H1 (cell line): ENCODE data around the gene EPB41L2. TPM values are rescaled to one million over a fixed set of nuclear protein-coding genes. Genes with fewer than 3 reads are reported as not detected.

Experiments
- CTCF ChIA-PET: fragments of 300-600 bp; sonication (Branson Sonifier 250); formaldehyde crosslinking; loops from one replicate; lab custom pipeline; 2021; ENCODE audit not compliant: partially characterized antibody; lab: Charles Lee
- POLR2A ChIA-PET: fragments of 300-600 bp; sonication (Branson Sonifier 250); formaldehyde crosslinking; loops from one replicate; lab custom pipeline; 2021; ENCODE audit warnings: inconsistent platforms; ENCODE audit not compliant: partially characterized antibody; lab: Charles Lee
- DNase-seq, 2 experiments: peaks; one replicate each; pipeline versions ENCODE4 v3.0.0 to v3.0.0-alpha.2; 2010 to 2022; ENCODE audit warnings: low spot score in 2 of 2, low read depth in 1 of 2, mixed read lengths in 1 of 2
- FAIRE-seq: peaks from 2 replicates; lab custom pipeline; 2011; peaks lifted over from hg19 to GRCh38; lab: Jason Lieb, UNC
- H2AFZ ChIP-seq: 2 replicates; pipeline ENCODE4 v1.8.1; 2012; ENCODE audit warnings: low read length, inconsistent platforms
- H2AK5ac ChIP-seq: 2 replicates; pipeline ENCODE4 v1.6.1; 2013; ENCODE audit warnings: low read depth, low read length
- H2BK120ac ChIP-seq: replicated peaks from 2 replicates; pipeline ENCODE3; 2013; ENCODE audit warnings: low read depth, low read length, inconsistent platforms
- H2BK12ac ChIP-seq: 2 replicates; pipeline ENCODE4 v1.6.1; 2013; ENCODE audit warnings: low read depth, low read length
- H2BK15ac ChIP-seq: 2 replicates; pipeline ENCODE4 v1.6.1; 2013; ENCODE audit warnings: low read length
- H2BK20ac ChIP-seq: 2 replicates; pipeline ENCODE4 v1.6.1; 2013; ENCODE audit warnings: low read length
- H2BK5ac ChIP-seq: 2 replicates; pipeline ENCODE4 v1.6.1; 2013; ENCODE audit warnings: low read depth, low read length
- H3K14ac ChIP-seq: 2 replicates; pipeline ENCODE4 v1.6.1; 2013; ENCODE audit warnings: inconsistent platforms; ENCODE audit not compliant: insufficient read length
- H3K18ac ChIP-seq: 2 replicates; pipeline ENCODE4 v1.6.1; 2013; ENCODE audit warnings: low read length; ENCODE audit errors: extremely low read depth
- H3K23ac ChIP-seq: 2 replicates; pipeline ENCODE4 v1.6.1; 2013; ENCODE audit warnings: inconsistent platforms; ENCODE audit not compliant: insufficient read length
- H3K23me2 ChIP-seq: 2 replicates; pipeline ENCODE4 v1.6.1; 2013; ENCODE audit warnings: low read depth, low read length
- H3K27ac ChIP-seq: 2 replicates; pipeline ENCODE4 v1.6.1; 2011; ENCODE audit warnings: low read depth, low read length, inconsistent platforms
- H3K27me3 ChIP-seq, 4 experiments: replicated peaks in 1 of 4; 1 replicate in 1 of 4; 2 replicates in 3 of 4; pipeline versions ENCODE4 v1.6.1 to v1.8.1; 2011 to 2013; ENCODE audit warnings: low read length in 3 of 4, mild to moderate bottlenecking in 3 of 4, inconsistent platforms in 2 of 4, mixed read lengths in 2 of 4, moderate library complexity in 1 of 4; ENCODE audit not compliant: control insufficient read depth in 3 of 4, insufficient read depth in 3 of 4; ENCODE audit errors: extremely low read depth in 1 of 4
- H3K36me3 ChIP-seq, 4 experiments: 2 replicates each; pipeline versions ENCODE4 v1.6.1 to v1.8.1; 2011 to 2013; ENCODE audit warnings: mild to moderate bottlenecking in 4 of 4, low read length in 3 of 4, moderate library complexity in 2 of 4, control low read depth in 1 of 4, inconsistent platforms in 1 of 4; ENCODE audit not compliant: insufficient read depth in 4 of 4, control insufficient read depth in 2 of 4
- H3K4ac ChIP-seq: replicated peaks from 2 replicates; pipeline ENCODE3; 2013; ENCODE audit warnings: low read length, low read depth, mixed read lengths, inconsistent platforms; ENCODE audit not compliant: insufficient read length
- H3K4me1 ChIP-seq, 4 experiments: replicated peaks in 1 of 4; 1 replicate in 1 of 4; 2 replicates in 3 of 4; pipeline versions ENCODE4 v1.6.1 to v1.8.1; 2011 to 2013; ENCODE audit warnings: low read length in 3 of 4, inconsistent platforms in 2 of 4, mixed read lengths in 1 of 4; ENCODE audit not compliant: insufficient read depth in 4 of 4, control insufficient read depth in 3 of 4
- H3K4me2 ChIP-seq, 2 experiments: 2 replicates each; pipeline versions ENCODE4 v1.6.1 to v1.8.1; 2011 to 2013; ENCODE audit warnings: low read depth in 2 of 2, low read length in 2 of 2, control low read depth in 1 of 2, inconsistent platforms in 1 of 2, mild to moderate bottlenecking in 1 of 2; ENCODE audit not compliant: insufficient read depth in 1 of 2
- H3K4me3 ChIP-seq, 4 experiments: fragments of 200-600, 300-600 bp in 1 of 4; sonication (generic), shearing (Covaris generic), sonication (Bioruptor Twin) in 1 of 4; 2 replicates each; pipeline versions ENCODE4 v1.5.1 to v1.8.1; 2011 to 2016; ENCODE audit warnings: low read length in 4 of 4, low read depth in 3 of 4, control low read depth in 2 of 4, inconsistent platforms in 2 of 4, mild to moderate bottlenecking in 2 of 4, mixed read lengths in 1 of 4, moderate library complexity in 1 of 4; ENCODE audit not compliant: insufficient read depth in 2 of 4; ENCODE audit errors: extremely low read depth in 1 of 4
- H3K56ac ChIP-seq: replicated peaks from 2 replicates; pipeline ENCODE3; 2013; ENCODE audit warnings: low read depth, mild to moderate bottlenecking, mixed read lengths, low read length, inconsistent platforms; ENCODE audit not compliant: insufficient read length
- H3K79me1 ChIP-seq: 2 replicates; pipeline ENCODE4 v1.6.1; 2013; ENCODE audit warnings: low read depth, low read length, control low read depth
- H3K79me2 ChIP-seq, 2 experiments: 2 replicates each; pipeline versions ENCODE4 v1.6.1 to v1.8.1; 2012 to 2013; ENCODE audit warnings: low read length in 2 of 2, mild to moderate bottlenecking in 2 of 2, inconsistent platforms in 1 of 2; ENCODE audit not compliant: insufficient read depth in 2 of 2, control insufficient read depth in 1 of 2
- H3K9ac ChIP-seq, 4 experiments: replicated peaks in 1 of 4; 1 replicate in 1 of 4; 2 replicates in 3 of 4; pipeline versions ENCODE4 v1.6.1 to v1.8.1; 2011 to 2013; ENCODE audit warnings: low read depth in 3 of 4, low read length in 3 of 4, control low read depth in 2 of 4, mild to moderate bottlenecking in 2 of 4, moderate library complexity in 2 of 4, inconsistent platforms in 1 of 4; ENCODE audit errors: extremely low read depth in 1 of 4
- H3K9me3 ChIP-seq, 2 experiments: 2 replicates each; pipeline versions ENCODE4 v1.6.1 to v1.8.1; 2012 to 2013; ENCODE audit warnings: mild to moderate bottlenecking in 2 of 2, moderate library complexity in 2 of 2, control low read depth in 1 of 2, inconsistent platforms in 1 of 2, low read depth in 1 of 2, low read length in 1 of 2, mixed read lengths in 1 of 2; ENCODE audit not compliant: insufficient read depth in 2 of 2
- H4K20me1 ChIP-seq, 2 experiments: replicated peaks in 1 of 2; 2 replicates each; pipeline versions ENCODE3 to v1.8.1; 2011 to 2013; ENCODE audit warnings: inconsistent platforms in 2 of 2, low read length in 2 of 2, mild to moderate bottlenecking in 1 of 2; ENCODE audit not compliant: insufficient read depth in 2 of 2, control insufficient read depth in 1 of 2
- H4K5ac ChIP-seq: 2 replicates; pipeline ENCODE4 v1.6.1; 2013; ENCODE audit warnings: low read length, low read depth, mixed read lengths, inconsistent platforms; ENCODE audit not compliant: insufficient read length
- H4K8ac ChIP-seq: 2 replicates; pipeline ENCODE4 v1.8.0; 2013; ENCODE audit warnings: mild to moderate bottlenecking, moderate library complexity, low read length, inconsistent platforms; ENCODE audit not compliant: insufficient read depth; ENCODE audit errors: extremely low read depth
- H4K91ac ChIP-seq: replicated peaks from 2 replicates; pipeline ENCODE3; 2013; ENCODE audit warnings: low read length, mixed read lengths, inconsistent platforms; ENCODE audit not compliant: insufficient read length
- BACH1 ChIP-seq: IDR thresholded peaks from 2 replicates; pipeline ENCODE4 v1.6.1; 2012; ENCODE audit warnings: low read length, improper control_type of control experiment
- BRCA1 ChIP-seq: IDR thresholded peaks from 2 replicates; pipeline ENCODE4 v1.6.1; 2012; ENCODE audit warnings: low read depth, low read length, improper control_type of control experiment
- CTBP2 ChIP-seq: IDR thresholded peaks from 2 replicates; pipeline ENCODE4 v1.7.0; 2011; ENCODE audit warnings: borderline replicate concordance, mild to moderate bottlenecking, moderate library complexity, mixed read lengths, low read length; ENCODE audit not compliant: insufficient read depth, insufficient read length
- HDAC2 ChIP-seq, 2 experiments: fragments of 300-600 bp in 1 of 2; sonication (generic) in 1 of 2; IDR thresholded peaks; 2 replicates each; pipeline ENCODE4 v1.6.1; 2011 to 2012; ENCODE audit warnings: low read depth in 2 of 2, low read length in 2 of 2, mild to moderate bottlenecking in 2 of 2, moderate library complexity in 2 of 2, borderline replicate concordance in 1 of 2, inconsistent platforms in 1 of 2
- KDM5A ChIP-seq: fragments of 200-600 bp; IDR thresholded peaks from 2 replicates; pipeline ENCODE4 v1.7.1; 2012; ENCODE audit warnings: mild to moderate bottlenecking, low read length, inconsistent platforms, mixed read lengths
- MAFK ChIP-seq: IDR thresholded peaks from 2 replicates; pipeline ENCODE4 v1.6.1; 2012; ENCODE audit warnings: low read depth, mild to moderate bottlenecking, improper control_type of control experiment, low read length
- POLR2A ChIP-seq, 2 experiments: IDR thresholded peaks; 1 replicate in 1 of 2; 2 replicates in 1 of 2; pipeline ENCODE4 v1.6.1; 2011; ENCODE audit warnings: low read depth in 2 of 2, low read length in 2 of 2, mild to moderate bottlenecking in 2 of 2; ENCODE audit errors: control extremely low read depth in 1 of 2
- RAD21 ChIP-seq, 2 experiments: IDR thresholded peaks in 1 of 2; conservative IDR thresholded peaks in 1 of 2; 2 replicates each; pipeline ENCODE4 v1.6.1; 2011; ENCODE audit warnings: low read depth in 2 of 2, low read length in 2 of 2, improper control_type of control experiment in 1 of 2, inconsistent platforms in 1 of 2, mild to moderate bottlenecking in 1 of 2, moderate library complexity in 1 of 2
- RFX5 ChIP-seq: IDR thresholded peaks from 2 replicates; pipeline ENCODE4 v1.6.1; 2011; ENCODE audit warnings: low read depth, low read length, improper control_type of control experiment, borderline replicate concordance
- SP4 ChIP-seq: IDR thresholded peaks from 2 replicates; pipeline ENCODE4 v1.6.1; 2012; ENCODE audit warnings: low read length, inconsistent platforms
- TEAD4 ChIP-seq: IDR thresholded peaks from 2 replicates; pipeline ENCODE4 v1.6.1; 2012; ENCODE audit warnings: low read depth, low read length, inconsistent platforms, mixed read lengths
- WGBS, 2 experiments: shearing (Covaris generic) in 1 of 2; methylation state at CpG; one replicate each; pipeline versions ENCODE4 v1.1.6 to v1.1.7; 2013 to 2015; ENCODE audit warnings: low lambda C conversion rate in 2 of 2, mixed read lengths in 2 of 2, inconsistent platforms in 1 of 2, low coverage in 1 of 2, missing lambda C conversion rate in 1 of 2; ENCODE audit not compliant: insufficient replicate concordance in 2 of 2, insufficient coverage in 1 of 2, insufficient read length in 1 of 2; ENCODE audit errors: extremely low coverage in 1 of 2, missing lambda C conversion rate in 1 of 2; 5-methylcytosine and 5-hydroxymethylcytosine counted together
- polyA plus RNA-seq, 7 experiments: library from polyadenylated mRNA; depleted of rRNA in 3 of 7; stranded (reverse) in 5 of 7; unstranded in 2 of 7; fragments of >200 nt in 5 of 7; fragments of 200-250 nt in 2 of 7; gene quantifications; 1 replicate in 5 of 7; 2 replicates in 1 of 7; 4 replicates in 1 of 7; pipeline versions ENCODE4 v1.2.1 to v1.2.3, GENCODE V29; 2011 to 2013; ENCODE audit warnings: missing spikeins in 2 of 7, mixed read lengths in 2 of 7
- total RNA-seq: library from RNA; stranded (reverse); fragmentation: NEBNext Ultra II Directional; extraction: Animal tissue kit (Norgen Biotek cat#: 25700); gene quantifications from 2 replicates; pipeline ENCODE4 v1.2.1, GENCODE V29; 2021

Gene EPB41L2
- total and polyA plus RNA-seq, 2 of the 8 experiments (the other 6 are each of a cell fraction or from before 2014, with no cell fraction given): 22.5 to 123 TPM

DNA sequence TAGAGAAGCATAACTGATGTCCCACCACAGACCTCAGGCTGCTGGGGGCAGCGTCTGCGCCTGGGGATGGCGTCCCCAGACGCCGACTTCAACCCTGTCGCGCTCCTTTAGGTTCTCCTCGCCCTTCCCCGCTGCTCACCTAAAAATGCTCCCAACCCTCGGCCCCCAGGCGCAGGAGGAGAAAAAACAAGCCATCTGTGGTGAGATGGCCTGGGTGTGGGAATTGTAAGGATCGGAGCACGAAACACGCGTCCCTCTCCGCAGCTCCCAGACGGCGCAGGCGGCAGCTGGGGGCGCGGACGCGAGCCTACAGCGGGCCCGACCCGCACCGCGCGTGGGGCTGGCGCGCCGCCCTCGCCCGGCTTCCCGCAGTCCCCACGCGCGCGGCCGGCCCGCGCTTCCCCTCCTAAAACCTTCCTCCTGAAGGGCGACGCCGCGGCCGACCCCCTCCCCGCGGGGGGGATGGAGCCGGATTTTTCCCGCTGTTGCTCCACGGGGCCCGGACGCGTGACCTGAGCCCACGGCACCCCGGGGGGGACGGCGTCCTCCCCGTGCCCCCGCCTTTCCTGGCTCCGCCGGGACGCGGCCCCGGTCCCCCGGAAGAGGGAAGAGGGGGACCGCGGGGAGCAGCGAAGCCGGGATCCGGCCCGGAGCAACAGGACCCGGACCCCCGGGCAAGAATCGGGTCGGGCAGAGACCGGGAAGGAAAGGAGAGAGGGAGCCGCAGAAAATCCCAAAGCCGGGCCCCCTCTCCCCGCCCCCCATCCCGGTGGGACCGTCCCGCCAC, 611 bp downstream of the EPB41L2 start:
- no peak for FAIRE-seq
- Histone ChIP-seq H3K4me1 (peaks cover 2 to 20% (median 7%) of the 10 kb centered on the region in 4 experiments; a peak in 5 of 7 replicates), H3K4me2 (peak overlapping the region; percentile 76 to 81), H2BK12ac (no peak overlapping the region), H3K9me3 (no peaks in the 10 kb centered on the region), H3K23me2 (peaks cover 7% of the 10 kb centered on the region), H3K56ac (no peak overlapping the region), H4K91ac (no peak overlapping the region), H3K9ac (peak overlapping the region; percentile 55 to 76 (median 66)), H3K27ac (no peak overlapping the region), H4K20me1 (no peaks in the 10 kb centered on the region), H3K36me3 (no peaks in the 10 kb centered on the region), H3K79me1 (peaks cover 3% of the 10 kb centered on the region; the same call in 1 of the 2 replicates), H3K27me3 (no peaks in the 10 kb centered on the region), H3K18ac (peak overlapping the region; percentile 20; the same call in 1 of the 2 replicates), H3K4ac (no peak overlapping the region), H2BK120ac (no peak overlapping the region), H3K4me3 (peak overlapping the region; percentile 82 to 96 (median 86)), H3K14ac (no peak overlapping the region), H4K8ac (peak overlapping the region; percentile 70), H2BK15ac (no peak overlapping the region), H4K5ac (no peak overlapping the region), H2AK5ac (no peak overlapping the region), H2BK20ac (no peak overlapping the region), H2AFZ (peak overlapping the region; percentile 73; the same call in 1 of the 2 replicates), H2BK5ac (peak overlapping the region; percentile 37; the same call in 1 of the 2 replicates), H3K79me2 (peaks cover 0 to 47% of the 10 kb centered on the region in 2 experiments; a peak in 3 of 4 replicates), H3K23ac (no peak overlapping the region)
- CTCF ChIA-PET: interaction anchor here (1.2 kb wide), 2 partner anchors 62 to 218 kb away, joined by 3 to 4 read pairs; no protein-coding TSS in a partner anchor
- DNase-seq: peak in 1 of 2 experiments; percentile 49
- POLR2A ChIA-PET: interaction anchor here (1.0 to 1.4 kb wide), 2 partner anchors 9 to 20 kb away, joined by 3 to 4 read pairs; no protein-coding TSS in a partner anchor
- WGBS, 2 experiments: 2% methylated on average over 21 of the region's 84 CpGs; no CpG with 5 or more reads in 1 of the 2 experiments
- TF ChIP-seq TEAD4 (no peak), KDM5A (no peak), RAD21 (IDR thresholded peaks at IDR 0.05 in 1 of 2, conservative IDR thresholded peaks at IDR 0.05 in 1 of 2; ENCODE audit: low read depth in 2 of 2, low read length in 2 of 2) (no peak), BACH1 (0 out of 2 replicates have a peak, but pooled peaks have one; percentile 17), SP4 (no peak), POLR2A (IDR thresholded peaks at IDR 0.05; ENCODE audit: control extremely low read depth in 1 of 2, low read depth in 2 of 2, low read length in 2 of 2) (0 out of 3 replicates have a peak, but pooled peaks of 1 of the 2 experiments have one; percentile 11), MAFK (no peak), HDAC2 (IDR thresholded peaks at IDR 0.05; ENCODE audit: borderline replicate concordance in 1 of 2, low read depth in 2 of 2, low read length in 2 of 2) (peak in 1 of 2 experiments; percentile 49; a peak in 1 of 4 replicates), BRCA1 (no peak), RFX5 (no peak), CTBP2 (no peak)
